T1000 (cell line): ENCODE measurements around the gene CCDC82.
A peak's percentile ranks its signal among the peaks of the same experiment; 100 is the strongest.

Source experiments
- DNase-seq: peaks from one replicate; lab custom pipeline; 2025; ENCODE audit warnings: mixed read lengths; lab: John Stamatoyannopoulos, UW

The CCDC82 gene

DNA sequence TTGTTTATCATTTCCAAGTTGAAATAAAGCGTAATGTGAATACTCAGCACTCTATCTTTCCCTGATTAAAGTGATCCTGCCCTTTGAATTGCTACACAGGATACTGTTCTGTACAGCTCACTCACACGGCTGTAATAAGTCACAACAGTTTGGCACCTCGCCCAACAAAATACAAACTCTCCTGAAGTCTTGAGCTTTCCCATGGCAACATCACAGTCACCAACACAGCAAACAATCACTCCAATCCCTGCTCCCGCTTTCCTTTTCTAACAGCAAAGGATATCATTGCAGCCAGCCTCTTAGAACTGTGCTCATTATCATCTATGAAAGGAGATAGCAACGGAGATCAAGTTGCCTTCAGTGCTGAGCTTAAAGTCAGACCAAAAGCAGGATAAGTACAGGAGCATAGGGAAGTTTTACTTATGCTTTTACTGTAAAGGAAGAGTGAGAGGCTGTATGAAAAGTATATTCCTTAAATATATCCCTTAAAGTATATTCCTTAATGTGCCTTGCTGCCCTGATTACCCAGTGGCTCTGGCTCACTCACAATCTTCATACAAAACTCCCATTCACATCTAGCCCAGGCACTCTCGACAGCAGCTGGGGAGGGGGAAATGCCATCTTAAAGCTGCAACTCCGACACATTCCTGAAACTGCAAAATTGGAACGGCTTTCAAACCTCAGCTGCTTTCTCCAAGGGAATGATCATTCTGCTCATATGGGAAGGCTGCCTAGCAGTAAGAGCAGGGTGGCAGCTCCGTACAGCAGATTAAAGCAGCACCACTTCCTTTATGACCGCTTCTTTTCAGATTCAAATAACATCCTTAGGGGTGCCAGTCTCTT, 82.6 kb downstream of the CCDC82 start:
- DNase-seq, result peak; percentile 72

DNA sequence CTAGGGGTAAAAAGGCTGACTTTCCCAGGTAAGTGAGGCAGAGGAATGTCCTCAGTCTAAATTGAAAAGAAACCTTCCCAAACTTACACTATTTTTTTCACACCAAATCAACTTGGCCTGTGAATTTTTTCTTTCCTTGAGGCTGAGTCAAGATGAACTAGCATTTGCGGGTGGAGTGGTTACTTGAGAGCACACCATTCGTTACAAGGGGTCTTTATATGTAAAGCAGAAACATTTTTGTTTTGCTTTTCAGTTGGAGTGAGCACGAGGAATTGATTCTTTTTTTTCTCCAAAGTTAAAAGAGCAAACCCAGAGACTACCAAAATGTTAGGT, 83.1 kb downstream of the CCDC82 start:
- DNase-seq, result no peak

DNA sequence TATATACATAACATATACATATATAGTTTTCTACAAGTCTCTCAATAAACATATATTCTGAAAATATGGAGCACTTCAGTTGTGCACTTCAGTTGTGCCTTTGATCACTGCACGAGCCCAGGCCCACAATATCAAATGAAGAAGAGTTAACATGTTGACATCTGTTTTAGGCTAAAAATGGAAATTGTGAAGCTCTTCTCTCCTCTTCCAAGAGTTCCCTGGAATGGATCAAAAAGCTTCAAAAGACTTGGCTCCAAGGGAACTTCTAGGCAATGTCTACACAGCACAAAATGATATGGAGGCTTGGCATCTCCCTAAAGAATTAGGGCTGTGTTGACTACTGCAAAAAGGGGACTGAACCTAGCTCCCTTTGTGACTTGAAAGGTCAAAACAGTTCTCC, 83.6 kb downstream of the CCDC82 start:
- no peak for DNase-seq

DNA sequence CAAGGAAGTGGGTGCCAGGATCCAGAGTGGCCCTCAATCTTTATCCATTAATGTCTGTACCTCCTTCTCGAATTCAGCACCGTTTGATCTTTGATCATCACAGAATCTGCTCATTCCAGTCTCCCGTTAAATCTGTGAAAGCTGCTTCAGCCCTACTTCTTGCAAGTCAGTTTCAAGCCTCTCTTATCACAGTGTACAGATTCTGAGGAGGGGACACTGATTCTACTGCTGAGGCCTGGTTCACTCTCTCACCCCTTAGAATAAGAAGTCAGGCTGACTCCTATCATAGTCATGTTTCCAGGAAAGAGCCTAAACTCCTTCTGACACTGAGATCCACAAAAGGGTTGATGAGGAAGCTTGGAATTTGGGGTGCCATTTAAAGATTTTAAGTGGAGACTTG, 85.7 kb downstream of the CCDC82 start:
- no peak for DNase-seq

DNA sequence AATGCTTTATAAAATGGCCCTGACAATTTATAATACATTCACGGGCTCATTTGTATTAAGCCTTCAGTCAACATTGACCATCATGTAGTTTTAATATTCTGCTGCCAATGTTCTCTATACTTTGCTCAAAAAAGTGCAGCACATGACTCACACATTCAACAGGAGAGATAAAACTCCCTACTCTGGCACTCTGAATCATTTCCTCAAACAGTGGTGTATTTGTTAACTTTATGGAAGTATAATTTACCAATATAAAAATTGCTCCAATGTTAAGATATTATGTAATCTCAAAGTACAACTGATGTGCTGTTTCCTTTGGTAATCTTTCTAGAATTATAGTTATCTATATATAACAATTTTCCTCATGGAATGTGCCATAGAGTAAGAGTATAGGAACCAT, 86.6 kb downstream of the CCDC82 start:
- DNase-seq, result no peak
